Measurements from ENCODE around the gene BAIAP2L2.
A peak's percentile ranks its signal among the peaks of the same experiment; 100 is the strongest.

BAIAP2L2 gene

DNA sequence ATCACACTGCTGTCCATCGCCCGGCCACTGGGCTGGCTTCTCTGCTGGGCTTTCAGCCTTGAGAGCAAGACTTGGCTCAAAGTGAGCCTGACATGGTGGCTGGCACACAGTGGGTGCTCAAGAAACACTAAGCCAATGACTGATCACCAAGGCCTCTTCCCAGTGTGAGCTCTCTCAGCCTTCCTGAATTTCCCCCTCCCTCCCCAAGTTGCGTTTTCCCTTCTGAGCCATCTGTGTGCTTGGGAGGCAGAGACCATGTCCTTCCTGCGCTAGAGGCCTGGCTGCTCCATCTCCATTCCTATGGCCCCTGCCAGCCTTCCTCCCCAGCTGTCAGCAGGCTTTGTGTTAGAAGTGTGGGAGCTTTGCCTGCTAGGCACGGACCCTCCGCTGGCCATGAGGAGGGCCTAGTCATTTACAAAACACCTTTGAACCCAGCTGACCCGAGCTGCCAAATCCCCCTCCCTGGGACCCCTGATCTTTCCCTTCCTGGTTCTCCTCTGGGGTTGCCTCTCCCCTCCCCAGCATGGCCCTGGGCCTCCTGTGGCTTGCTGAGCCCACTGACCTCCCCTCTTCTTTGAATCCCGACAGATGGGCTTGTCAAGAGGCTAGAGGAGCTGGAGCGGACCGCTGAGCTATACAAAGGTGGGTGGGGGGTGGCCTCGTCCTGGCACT lies 40.1 kb downstream of the BAIAP2L2 start:
- Histone ChIP-seq H3K4me1 (ENCODE audit: control insufficient read depth in 2 of 2, insufficient read depth in 1 of 2, low read depth in 1 of 2, low read length in 2 of 2) (peaks cover 8 to 16% of the 10 kb centered on the region in 2 donors), H3K18ac (ENCODE audit: low read length) (peak overlapping the region; percentile 77), H3K9ac (ENCODE audit: low read depth, low read length, poor library complexity) (peak overlapping the region; percentile 9), H4K8ac (ENCODE audit: low read depth, low read length) (no peak overlapping the region), H3K4me3 (ENCODE audit: low read length in 2 of 2) (no peak overlapping the region), H2BK120ac (ENCODE audit: low read depth, low read length) (no peak overlapping the region), H3K27me3 (ENCODE audit: control insufficient read depth in 3 of 3, insufficient read depth in 3 of 3, low read depth in 1 of 3, low read length in 3 of 3) (no peaks in the 10 kb centered on the region), H3K4me2 (ENCODE audit: insufficient read depth, low read length, poor library complexity, severe bottlenecking) (no peak overlapping the region), H3K79me1 (ENCODE audit: low read depth, low read length) (peaks cover 1% of the 10 kb centered on the region), H3K27ac (replicated peaks; ENCODE audit: low read length) (peak overlapping the region; percentile 17), H3K9me3 (replicated peaks in 1 of 2; ENCODE audit: control insufficient read depth in 2 of 2, insufficient read depth in 1 of 2, low read depth in 1 of 2, low read length in 2 of 2) (no peaks in the 10 kb centered on the region), H2AFZ (ENCODE audit: low read length) (no peak overlapping the region), H2BK15ac (ENCODE audit: low read length) (no peak overlapping the region), H3K23ac (ENCODE audit: low read depth, low read length, poor library complexity) (no peak overlapping the region), H3K36me3 (replicated peaks in 1 of 2; ENCODE audit: control insufficient read depth in 2 of 2, insufficient read depth in 2 of 2, low read length in 2 of 2) (peaks cover 22 to 52% of the 10 kb centered on the region in 2 donors), H3K4ac (ENCODE audit: low read length) (no peak overlapping the region), H2BK12ac (ENCODE audit: low read length) (no peak overlapping the region), H2BK5ac (ENCODE audit: low read length) (peak overlapping the region; percentile 32), H2AK5ac (ENCODE audit: low read depth, low read length) (peak overlapping the region; percentile 37), H4K91ac (ENCODE audit: low read depth, low read length, poor library complexity) (no peak overlapping the region), H3K14ac (ENCODE audit: low read length) (peak overlapping the region; percentile 84)
- WGBS, 2 donors (ENCODE audit: extremely low coverage in 2 of 2, insufficient read length in 2 of 2, insufficient replicate concordance in 1 of 2), result no CpG with 5 or more reads among the region's 11 CpGs
- no peak for DNase-seq (ENCODE audit: low spot score)

DNA sequence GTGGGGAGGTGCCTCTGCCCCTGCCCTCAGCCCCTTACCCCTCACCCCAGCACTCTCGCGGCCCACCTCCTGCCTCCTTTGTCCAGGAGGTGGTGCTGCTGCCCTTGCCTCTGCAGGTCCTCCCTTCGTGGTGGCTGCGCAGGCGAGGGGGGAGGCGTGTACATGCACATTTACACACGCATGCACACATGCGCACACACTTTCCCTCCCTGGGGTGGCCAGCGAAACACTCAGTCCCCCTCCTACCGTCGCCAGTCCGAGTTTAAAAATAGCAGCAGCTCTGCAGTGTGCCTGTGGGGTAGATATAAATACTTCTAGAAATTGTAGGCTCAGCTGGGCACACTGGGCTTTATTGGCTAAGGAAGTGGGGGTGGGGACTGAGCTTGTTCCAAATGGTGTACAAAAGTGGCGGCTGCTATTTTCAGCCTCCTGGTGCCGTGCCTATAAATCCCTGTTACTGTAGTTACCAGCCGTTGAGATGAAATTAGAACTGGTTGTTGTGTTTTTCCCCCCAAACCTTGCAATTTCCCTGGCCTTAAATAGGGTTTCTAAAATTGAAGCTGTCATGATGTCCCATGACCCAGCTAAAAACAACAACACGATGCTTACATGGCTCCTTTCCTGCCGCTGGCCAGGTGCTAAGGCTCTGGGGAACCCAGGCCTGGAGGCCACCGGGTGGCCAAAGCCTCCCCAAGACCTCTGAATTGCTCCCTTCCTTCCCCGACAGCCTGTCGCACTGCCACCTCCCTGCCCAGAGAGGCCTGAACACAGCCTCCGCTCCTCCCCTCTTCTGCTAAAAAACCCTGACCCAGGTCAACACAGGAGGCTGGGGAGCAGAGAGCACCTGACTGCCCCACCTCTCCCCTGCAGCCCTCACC lies 40.9 kb downstream of the BAIAP2L2 start:
- DNase-seq (ENCODE audit: low spot score), result no peak
- H3K27ac ChIP-seq (replicated peaks; ENCODE audit: low read length), result peak overlapping the region; percentile 17
- H3K14ac ChIP-seq (ENCODE audit: low read length), result no peak overlapping the region

DNA sequence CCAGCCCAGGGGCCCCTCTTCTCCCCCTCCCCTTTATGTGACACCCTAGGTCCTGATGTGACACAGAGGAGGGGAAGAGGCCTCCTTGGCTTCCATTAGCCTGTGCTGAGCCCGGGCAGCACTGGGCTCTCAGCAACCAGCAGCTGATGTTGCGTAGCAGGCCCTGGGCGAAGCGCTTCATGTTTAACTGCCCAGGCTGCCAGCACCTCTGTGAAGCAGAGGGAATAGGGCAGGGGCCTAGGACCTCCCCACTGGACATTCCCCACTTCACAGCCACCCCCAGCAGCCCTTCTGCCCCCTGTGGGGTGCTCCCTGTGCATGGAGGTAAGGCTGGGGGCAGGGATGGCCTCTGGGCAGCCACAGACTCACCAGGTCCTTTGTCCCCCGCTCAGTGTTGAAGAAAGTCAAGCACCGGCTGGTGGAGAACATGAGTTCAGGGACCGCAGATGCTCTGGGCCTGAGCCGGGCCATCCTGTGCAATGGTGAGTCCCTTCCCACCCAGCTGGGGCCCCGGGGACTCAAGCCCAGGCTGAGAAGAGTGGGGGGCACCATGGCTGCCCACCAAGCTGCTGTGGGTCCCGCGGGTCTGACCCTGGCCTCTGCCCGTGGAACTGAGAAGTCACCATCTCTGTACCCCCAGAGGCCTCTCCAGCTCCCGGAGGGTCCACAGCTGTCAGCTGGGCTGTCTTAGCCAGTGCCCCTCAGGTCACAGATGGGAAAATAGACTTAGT lies 41.7 kb downstream of the BAIAP2L2 start:
- H3K27me3 ChIP-seq (ENCODE audit: control insufficient read depth in 3 of 3, insufficient read depth in 3 of 3, low read depth in 1 of 3, low read length in 3 of 3), result no peaks in the 10 kb centered on the region
- H2BK15ac ChIP-seq (ENCODE audit: low read length), result peak overlapping the region; percentile 24
- H3K9ac ChIP-seq (ENCODE audit: low read depth, low read length, poor library complexity), result no peak overlapping the region
- H2BK12ac ChIP-seq (ENCODE audit: low read length), result peak overlapping the region; percentile 58
- H2BK120ac ChIP-seq (ENCODE audit: low read depth, low read length), result no peak overlapping the region
- peak overlapping the region; percentile 53 for H2BK5ac ChIP-seq (ENCODE audit: low read length)
- H4K91ac ChIP-seq (ENCODE audit: low read depth, low read length, poor library complexity), result no peak overlapping the region
- peaks cover 25 to 57% of the 10 kb centered on the region in 2 donors for H3K36me3 ChIP-seq (replicated peaks in 1 of 2; ENCODE audit: control insufficient read depth in 2 of 2, insufficient read depth in 2 of 2, low read length in 2 of 2)
- peaks cover 1% of the 10 kb centered on the region for H3K79me1 ChIP-seq (ENCODE audit: low read depth, low read length)
- H3K4me2 ChIP-seq (ENCODE audit: insufficient read depth, low read length, poor library complexity, severe bottlenecking), result no peak overlapping the region
- no peaks in the 10 kb centered on the region for H3K9me3 ChIP-seq (replicated peaks in 1 of 2; ENCODE audit: control insufficient read depth in 2 of 2, insufficient read depth in 1 of 2, low read depth in 1 of 2, low read length in 2 of 2)
- peak overlapping the region; percentile 68 for H3K23ac ChIP-seq (ENCODE audit: low read depth, low read length, poor library complexity)
- H4K8ac ChIP-seq (ENCODE audit: low read depth, low read length), result peak overlapping the region; percentile 59
- no peak for DNase-seq (ENCODE audit: low spot score)
- no peak overlapping the region for H2AFZ ChIP-seq (ENCODE audit: low read length)
- H3K14ac ChIP-seq (ENCODE audit: low read length), result no peak overlapping the region
- WGBS, 2 donors (ENCODE audit: extremely low coverage in 2 of 2, insufficient read length in 2 of 2, insufficient replicate concordance in 1 of 2), result no CpG with 5 or more reads among the region's 13 CpGs
- no peak overlapping the region for H3K27ac ChIP-seq (replicated peaks; ENCODE audit: low read length)
- peaks cover 6 to 9% of the 10 kb centered on the region in 2 donors for H3K4me1 ChIP-seq (ENCODE audit: control insufficient read depth in 2 of 2, insufficient read depth in 1 of 2, low read depth in 1 of 2, low read length in 2 of 2)
- H3K4me3 ChIP-seq (ENCODE audit: low read length in 2 of 2), result no peak overlapping the region
- no peak overlapping the region for H3K4ac ChIP-seq (ENCODE audit: low read length)
- peak overlapping the region; percentile 92 for H2AK5ac ChIP-seq (ENCODE audit: low read depth, low read length)
- no peak overlapping the region for H3K18ac ChIP-seq (ENCODE audit: low read length)

More for the DNA sequence above, 40.9 kb downstream of the BAIAP2L2 start:
- Histone ChIP-seq H3K18ac (ENCODE audit: low read length) (peak overlapping the region; percentile 77), H3K4me3 (ENCODE audit: low read length in 2 of 2) (no peak overlapping the region), H3K23ac (ENCODE audit: low read depth, low read length, poor library complexity) (peak overlapping the region; percentile 68), H2BK120ac (ENCODE audit: low read depth, low read length) (no peak overlapping the region), H3K9ac (ENCODE audit: low read depth, low read length, poor library complexity) (peak overlapping the region; percentile 9), H2AK5ac (ENCODE audit: low read depth, low read length) (peak overlapping the region; percentile 92), H3K4ac (ENCODE audit: low read length) (no peak overlapping the region), H3K27me3 (ENCODE audit: control insufficient read depth in 3 of 3, insufficient read depth in 3 of 3, low read depth in 1 of 3, low read length in 3 of 3) (no peaks in the 10 kb centered on the region), H2BK15ac (ENCODE audit: low read length) (peak overlapping the region; percentile 24), H4K8ac (ENCODE audit: low read depth, low read length) (peak overlapping the region; percentile 59), H2BK12ac (ENCODE audit: low read length) (no peak overlapping the region), H3K4me1 (ENCODE audit: control insufficient read depth in 2 of 2, insufficient read depth in 1 of 2, low read depth in 1 of 2, low read length in 2 of 2) (peaks cover 6 to 9% of the 10 kb centered on the region in 2 donors), H2AFZ (ENCODE audit: low read length) (no peak overlapping the region), H2BK5ac (ENCODE audit: low read length) (peak overlapping the region; percentile 32), H3K36me3 (replicated peaks in 1 of 2; ENCODE audit: control insufficient read depth in 2 of 2, insufficient read depth in 2 of 2, low read length in 2 of 2) (peaks cover 26 to 60% of the 10 kb centered on the region in 2 donors), H3K4me2 (ENCODE audit: insufficient read depth, low read length, poor library complexity, severe bottlenecking) (no peak overlapping the region), H3K79me1 (ENCODE audit: low read depth, low read length) (peaks cover 1% of the 10 kb centered on the region), H4K91ac (ENCODE audit: low read depth, low read length, poor library complexity) (no peak overlapping the region), H3K9me3 (replicated peaks in 1 of 2; ENCODE audit: control insufficient read depth in 2 of 2, insufficient read depth in 1 of 2, low read depth in 1 of 2, low read length in 2 of 2) (no peaks in the 10 kb centered on the region)
- no CpG with 5 or more reads among the region's 21 CpGs for WGBS, 2 donors (ENCODE audit: extremely low coverage in 2 of 2, insufficient read length in 2 of 2, insufficient replicate concordance in 1 of 2)

All from neuronal stem cell (in vitro differentiated cells).